Stimulated activated CD4-positive, alpha-beta T cell treated with anti-CD3 and anti-CD28 coated beads, Interleukin-1b, Interleukin-23, amount 100 ng/mL, for 24 hours (primary cell): ENCODE results near the gene SIGLEC6.
"Not testable (repeated sequence)": the region's sequence is repeated elsewhere in the genome, so short reads cannot be mapped to it uniquely, and the experiment has no call there.

Source experiments
- DNase-seq, 4 experiments: peaks; one replicate each; pipeline ENCODE4 v3.0.0-alpha.2; 2020; ENCODE audit warnings: low read depth in 4 of 4, low spot score in 1 of 4

SIGLEC6 gene

GRCh38 chr19:51509823-51510660, 21.4 kb downstream of the SIGLEC6 start:
- no peak for DNase-seq

GRCh38 chr19:51508059-51508733, 23.3 kb downstream of the SIGLEC6 start:
- no peak for DNase-seq

DNA sequence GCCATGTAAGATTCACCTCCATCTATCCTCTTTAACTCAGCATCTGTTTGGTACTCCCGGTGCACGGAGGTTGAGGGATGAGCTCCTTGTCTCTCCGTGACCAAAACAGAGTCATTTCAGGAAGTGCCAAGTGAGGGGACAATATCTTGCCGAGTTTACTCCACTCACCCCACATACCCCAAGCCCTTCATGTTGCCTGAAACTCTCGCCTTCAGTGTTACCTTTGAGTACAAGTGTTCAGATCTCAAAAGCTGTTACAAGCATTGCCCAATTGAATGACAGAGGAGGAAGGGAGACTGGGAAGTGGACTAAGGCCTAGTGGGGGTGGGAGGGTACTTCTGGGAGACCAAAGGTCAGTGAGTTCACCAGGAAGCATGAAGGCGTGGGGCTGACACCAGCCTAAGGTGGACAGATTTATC, 23.8 kb downstream of the SIGLEC6 start:
- DNase-seq: no peak

DNA sequence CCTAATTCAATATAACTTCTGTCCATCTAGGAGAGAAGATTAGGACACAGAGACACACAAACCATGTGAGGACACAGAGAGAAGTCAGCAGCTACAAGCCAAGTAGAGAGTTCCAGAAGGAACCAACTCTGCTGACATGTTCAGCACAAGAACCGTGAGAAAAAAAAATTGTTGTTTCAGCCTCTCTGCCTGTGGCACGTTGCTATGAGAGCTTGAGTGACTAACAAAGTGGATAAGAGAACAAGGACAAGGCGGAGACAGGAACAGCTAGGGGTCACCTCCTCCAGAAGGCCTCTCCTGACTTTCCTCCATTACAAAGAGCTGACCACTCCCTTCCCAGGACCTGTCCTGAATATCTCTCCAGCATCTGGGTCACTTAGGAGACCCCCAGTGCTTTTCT, 24.3 kb downstream of the SIGLEC6 start:
- no peak for DNase-seq

DNA sequence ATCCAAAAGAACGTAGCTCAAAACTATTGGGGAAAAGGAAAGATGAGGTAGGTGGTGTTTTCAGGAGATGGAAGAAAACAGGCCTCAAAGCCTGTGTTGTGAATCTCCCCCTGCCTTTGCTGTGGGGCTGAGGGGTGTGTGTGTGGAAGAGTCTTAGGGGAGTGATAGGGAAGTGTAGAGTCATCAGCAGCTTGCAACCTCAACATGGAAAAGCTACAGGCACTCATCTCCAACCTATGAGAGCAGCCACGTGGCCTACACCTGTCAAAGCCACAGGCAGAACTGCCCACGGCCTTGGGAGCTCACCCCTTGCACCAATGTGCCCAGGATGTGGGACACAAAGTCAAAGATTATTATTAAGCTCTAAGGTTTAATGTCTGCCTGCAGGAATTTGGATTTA, 25.6 kb downstream of the SIGLEC6 start:
- DNase-seq: no peak

- no peak for DNase-seq
Observed at GRCh38 chr19:51503896-51504295, 27.6 kb downstream of the SIGLEC6 start.

GRCh38 chr19:51503286-51503817, 28.1 kb downstream of the SIGLEC6 start:
- DNase-seq: no peak

DNA sequence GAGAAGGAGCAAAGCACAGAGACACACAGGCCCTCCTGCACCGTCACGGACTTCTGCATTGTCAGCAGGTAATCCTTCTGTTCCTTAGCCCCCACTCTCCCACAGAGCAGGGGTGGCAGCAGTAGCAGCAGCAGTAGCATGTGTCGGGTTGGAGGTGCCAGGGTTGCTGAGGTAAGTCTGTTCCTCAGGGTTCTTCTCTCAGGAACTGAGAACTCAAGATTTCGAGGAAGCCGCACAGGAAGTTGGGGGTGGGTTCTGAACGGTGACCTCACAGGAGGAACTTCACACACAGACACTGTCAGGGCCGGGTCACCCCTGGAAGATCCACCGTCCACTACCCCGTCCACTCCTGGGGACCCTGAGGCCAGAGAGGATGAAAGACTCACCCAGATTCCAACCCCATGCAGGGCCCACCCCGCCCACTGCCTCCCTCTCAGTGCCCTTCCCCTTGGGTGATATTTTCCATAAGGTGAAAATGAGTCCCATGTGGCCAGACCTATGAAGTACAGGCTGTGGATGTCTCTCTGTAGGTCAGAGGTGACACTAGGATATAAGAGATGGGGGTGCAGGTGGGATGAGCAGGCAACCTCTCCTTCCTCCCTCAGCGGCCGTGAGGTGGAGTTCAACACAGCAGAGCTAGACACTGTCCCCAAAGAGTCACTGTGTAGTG, 29.7 kb downstream of the SIGLEC6 start, which contains the start of gene SIGLEC12:
Gene SIGLEC12 (minus strand): TSS at position 207 of the 670 bp plus-strand sequence. CDS start 67 bp downstream, at position 140.
- no peak for DNase-seq

DNA sequence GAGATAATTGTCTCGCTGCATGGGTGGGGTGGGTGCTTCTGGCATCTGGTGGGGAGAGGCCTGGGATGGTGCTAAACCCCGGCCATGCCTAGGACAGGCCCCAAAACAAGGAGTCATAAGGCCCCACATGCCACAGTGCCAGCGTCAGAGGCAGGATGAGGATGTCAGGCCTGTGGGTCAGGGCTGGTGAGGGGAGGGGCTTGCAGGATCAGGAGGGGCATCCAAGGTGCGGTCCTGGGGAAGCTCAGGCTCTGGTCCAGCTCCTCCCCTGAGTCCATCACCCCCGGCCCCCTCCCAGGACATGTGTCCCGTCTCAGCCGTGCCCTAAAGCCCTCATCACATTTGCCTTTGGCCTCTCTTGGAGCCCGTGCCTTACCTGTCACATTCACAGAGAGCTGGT, 30.5 kb downstream of the SIGLEC6 start:
- not testable (repeated sequence) for DNase-seq

GRCh38 chr19:51497666-51498065, 33.8 kb downstream of the SIGLEC6 start:
- no peak for DNase-seq

- no peak for DNase-seq
Observed at GRCh38 chr19:51493776-51494175, 37.7 kb downstream of the SIGLEC6 start.

- DNase-seq: no peak
Observed at GRCh38 chr19:51491586-51491985, 39.9 kb downstream of the SIGLEC6 start.

DNA sequence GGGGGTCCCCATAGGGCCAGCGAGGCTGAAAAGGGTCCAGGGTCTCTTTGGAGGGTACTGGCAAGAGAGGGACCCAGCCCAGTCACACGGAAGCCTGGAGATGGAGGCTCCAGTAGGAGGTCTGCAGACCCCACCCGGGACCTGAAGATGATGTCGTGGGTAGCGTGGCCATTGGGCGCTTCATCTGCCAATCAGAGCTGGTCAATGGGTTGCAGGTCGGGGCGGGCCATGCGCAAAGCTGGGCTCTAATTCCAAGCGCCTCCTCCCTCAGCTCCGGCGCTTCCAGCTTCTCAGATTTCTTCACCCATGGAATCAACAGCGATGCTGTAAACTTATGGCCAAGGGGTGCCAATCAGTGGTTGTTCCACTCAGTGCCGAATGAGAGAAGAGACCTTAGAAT, 40.8 kb downstream of the SIGLEC6 start:
- DNase-seq: no peak

DNA sequence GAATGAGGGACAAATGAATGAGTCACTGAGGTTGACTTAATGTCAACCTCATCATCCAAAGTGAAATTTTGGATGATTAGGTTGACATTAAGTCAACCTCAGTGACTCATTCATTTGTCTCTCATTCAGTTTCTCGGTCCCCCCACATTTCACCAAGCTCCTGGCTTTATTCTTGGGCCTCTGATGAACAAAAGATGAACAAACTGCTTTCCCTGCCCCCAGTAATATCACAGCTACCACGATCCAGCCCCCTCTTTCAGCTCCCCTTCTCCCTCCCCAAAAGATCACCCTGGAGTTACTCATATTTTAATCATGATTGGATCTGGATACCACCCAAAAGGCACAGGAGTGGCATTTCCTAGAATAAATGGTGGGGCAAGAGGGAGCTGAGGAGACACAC, 42.4 kb downstream of the SIGLEC6 start:
- no peak for DNase-seq

GRCh38 chr19:51488491-51488890, 43.0 kb downstream of the SIGLEC6 start:
- DNase-seq: no peak

- no peak for DNase-seq
Observed at GRCh38 chr19:51485960-51486660, 45.4 kb downstream of the SIGLEC6 start.

- DNase-seq: no peak
Observed at GRCh38 chr19:51480590-51480989, 50.9 kb downstream of the SIGLEC6 start.

GRCh38 chr19:51479531-51480331, 51.7 kb downstream of the SIGLEC6 start:
- DNase-seq: no peak

GRCh38 chr19:51478381-51479234, 52.9 kb downstream of the SIGLEC6 start, which contains the start of gene CEACAM18:
CEACAM18 (plus strand) TSS chr19:51478539.
- DNase-seq: no peak
